GM23338 (cell line): ENCODE measurements around the gene ABO. TPM values are rescaled to one million over a fixed set of nuclear protein-coding genes. Genes with fewer than 3 reads are reported as not detected.
"Not testable (repeated sequence)": the region's sequence is repeated elsewhere in the genome, so short reads cannot be mapped to it uniquely, and the experiment has no call there.

Source experiments
- ATAC-seq: fragments of 200-7000 bp; cut with Tn5 transposase; 3 replicates; pipeline ENCODE4 v1.9.1; 2020
- DNase-seq: peaks from one replicate; pipeline ENCODE4 v3.0.0-alpha.2; 2015; ENCODE audit warnings: low spot score
- H2AFZ ChIP-seq: fragments of 200-600 bp; sonication (generic); 2 replicates; pipeline ENCODE4 v1.8.0; 2016; ENCODE audit warnings: antibody characterized with exemption, mild to moderate bottlenecking, moderate library complexity
- H3F3A ChIP-seq: fragments of 200-600 bp; sonication (generic); replicated peaks from 2 replicates; pipeline ENCODE4 v1.8.0; 2017; ENCODE audit warnings: antibody characterized with exemption, mixed run types, low read depth
- H3K27ac ChIP-seq: fragments of 200-600 bp; sonication (generic); 2 replicates; pipeline ENCODE4 v1.6.1; 2016; ENCODE audit warnings: low read depth
- H3K27me3 ChIP-seq: fragments of 200-600 bp; sonication (generic); 2 replicates; pipeline ENCODE4 v1.8.0; 2016; ENCODE audit warnings: mild to moderate bottlenecking, mixed run types, moderate library complexity; ENCODE audit not compliant: insufficient read depth
- H3K36me3 ChIP-seq: fragments of 200-600 bp; sonication (generic); 2 replicates; pipeline ENCODE4 v1.8.0; 2016; ENCODE audit warnings: mild to moderate bottlenecking; ENCODE audit not compliant: insufficient read depth
- H3K4me1 ChIP-seq: fragments of 200-600 bp; sonication (generic); 2 replicates; pipeline ENCODE4 v1.8.0; 2016; ENCODE audit warnings: mild to moderate bottlenecking, moderate library complexity; ENCODE audit not compliant: insufficient read depth
- H3K4me2 ChIP-seq: fragments of 200-600 bp; sonication (generic); 2 replicates; pipeline ENCODE4 v1.7.1; 2017; ENCODE audit warnings: mixed run types
- H3K4me3 ChIP-seq: fragments of 200-600 bp; sonication (generic); 2 replicates; pipeline ENCODE4 v1.6.1; 2016; ENCODE audit warnings: mixed run types
- H3K79me2 ChIP-seq: fragments of 200-600 bp; sonication (generic); replicated peaks from 2 replicates; pipeline ENCODE4 v1.8.0; 2017; ENCODE audit warnings: mild to moderate bottlenecking; ENCODE audit not compliant: insufficient read depth
- H3K9me2 ChIP-seq: fragments of 200-600 bp; sonication (generic); 2 replicates; pipeline ENCODE4 v1.8.0; 2017; ENCODE audit not compliant: insufficient read depth
- H4K20me1 ChIP-seq: fragments of 200-600 bp; sonication (generic); replicated peaks from 2 replicates; pipeline ENCODE4 v1.8.0; 2017; ENCODE audit warnings: mild to moderate bottlenecking; ENCODE audit not compliant: insufficient read depth
- H3K27ac Mint-ChIP-seq: 2 replicates; pipeline ENCODE4 v1.8.0; 2020; ENCODE audit warnings: inconsistent platforms, mild to moderate bottlenecking, moderate library complexity, mixed read lengths
- H3K27me3 Mint-ChIP-seq: 3 replicates; pipeline ENCODE4 v1.8.0; 2022; ENCODE audit warnings: low read depth, mild to moderate bottlenecking, moderate library complexity, mixed read lengths, inconsistent platforms; ENCODE audit not compliant: insufficient read depth, poor library complexity
- H3K36me3 Mint-ChIP-seq: 3 replicates; pipeline ENCODE4 v1.8.0; 2021; ENCODE audit warnings: low read depth, mild to moderate bottlenecking, inconsistent platforms, moderate library complexity, mixed read lengths
- H3K4me1 Mint-ChIP-seq: 3 replicates; pipeline ENCODE4 v1.8.0; 2020; ENCODE audit warnings: mild to moderate bottlenecking, inconsistent platforms, mixed read lengths
- H3K4me3 Mint-ChIP-seq: 3 replicates; pipeline ENCODE4 v1.8.0; 2021; ENCODE audit warnings: moderate library complexity, mild to moderate bottlenecking, inconsistent platforms, mixed read lengths
- H3K9me3 Mint-ChIP-seq: 3 replicates; pipeline ENCODE4 v1.8.0; 2020; ENCODE audit warnings: moderate library complexity, mild to moderate bottlenecking, inconsistent platforms, mixed read lengths
- CTCF ChIP-seq, 2 experiments: fragments of 200-600 bp in 1 of 2; sonication (generic) in 1 of 2; conservative IDR thresholded peaks; 2 replicates each; pipeline versions ENCODE4 v1.5.1 to v1.6.1; 2016 to 2017; ENCODE audit warnings: antibody characterized with exemption in 2 of 2, low read depth in 2 of 2, mild to moderate bottlenecking in 2 of 2, moderate library complexity in 1 of 2
- ETS1 ChIP-seq: IDR thresholded peaks from 2 replicates; pipeline ENCODE4 v1.6.1; 2016; ENCODE audit warnings: antibody characterized with exemption
- STAT1 ChIP-seq: IDR thresholded peaks from one replicate; pipeline ENCODE4 v1.6.1; 2016; ENCODE audit warnings: antibody characterized with exemption; ENCODE audit not compliant: unreplicated experiment
- polyA plus RNA-seq: library from polyadenylated mRNA; unstranded; fragments of >200 nt; fragmentation: Nextera tagmentation; extraction: Ambion mirVana; gene quantifications from 2 replicates; pipeline ENCODE4 v1.2.1, GENCODE V29; 2016
- small RNA-seq: library from RNA; depleted of rRNA; stranded (forward); fragments of <200 nt; gene quantifications from one replicate; pipeline ENCODE3, GENCODE V24; 2014; ENCODE audit warnings: low replicate concordance
- total RNA-seq: library from RNA; depleted of rRNA; stranded (reverse); fragments of >200 nt; shearing (Covaris generic); gene quantifications from 2 replicates; pipeline ENCODE4 v1.2.3, GENCODE V29; 2014; rRNA removed

ABO gene
- total and polyA plus RNA-seq, 2 experiments from 2014 or later, result 0.28 to 0.34 TPM

- no peak for TF ChIP-seq CTCF (conservative IDR thresholded peaks at IDR 0.05; ENCODE audit: low read depth in 2 of 2)
- no peak for TF ChIP-seq STAT1
- no peak for TF ChIP-seq ETS1
Measured at GRCh38 chr9:133205996-133206931, 68.7 kb downstream of the ABO start (continued).

- H2AFZ ChIP-seq, H3K36me3 ChIP-seq, H3K4me2 ChIP-seq, H3K27ac ChIP-seq, H3K27ac Mint-ChIP-seq, H3K79me2 ChIP-seq, H3K9me3 Mint-ChIP-seq, DNase-seq, H3K4me1 Mint-ChIP-seq, ATAC-seq, H4K20me1 ChIP-seq, H3K4me3 Mint-ChIP-seq, H3F3A ChIP-seq, H3K4me3 ChIP-seq, H3K36me3 Mint-ChIP-seq, H3K9me2 ChIP-seq, H3K4me1 ChIP-seq: not testable (repeated sequence)
- peaks cover 24% of the 10 kb centered on the region; the same call in 1 of the 2 replicates for H3K27me3 ChIP-seq
- peaks cover 32% of the 10 kb centered on the region for H3K27me3 Mint-ChIP-seq
Measured at GRCh38 chr9:133205481-133205887, 69.5 kb downstream of the ABO start.

Small RNA genes within 50 kb of the gene (small RNA-seq; reads per million reads assigned to genes)
- gene RF00019, result not detected

Other genes starting within 250 kb of the ABO start
- 78.8 and 81.1 TPM in 2 replicates for gene GTF3C5, start 244.2 kb downstream of the ABO start, total RNA-seq
- 41.2 and 46.0 TPM in 2 replicates for gene GTF3C5, start 244.2 kb downstream of the ABO start, polyA plus RNA-seq
- gene CEL, start 213.2 kb downstream of the ABO start, total RNA-seq, result 1.0 and 2.3 TPM in 2 replicates
- gene CEL, start 213.2 kb downstream of the ABO start, polyA plus RNA-seq, result 0.26 and 0.27 TPM in 2 replicates
- 15.5 and 20.3 TPM in 2 replicates for gene RALGDS, start 154.0 kb downstream of the ABO start, total RNA-seq
- 6.1 and 8.6 TPM in 2 replicates for gene RALGDS, start 154.0 kb downstream of the ABO start, polyA plus RNA-seq
- 15.7 and 22.4 TPM in 2 replicates for gene GBGT1, start 111.3 kb downstream of the ABO start, total RNA-seq
- 3.7 and 4.9 TPM in 2 replicates for gene GBGT1, start 111.3 kb downstream of the ABO start, polyA plus RNA-seq
- gene OBP2B, start 66.0 kb downstream of the ABO start, total RNA-seq, result not detected in 2 replicates
- not detected in 2 replicates for gene OBP2B, start 66.0 kb downstream of the ABO start, polyA plus RNA-seq
- 27.1 and 27.6 TPM in 2 replicates for gene SURF6, start 61.0 kb upstream of the ABO start, total RNA-seq
- 15.4 and 17.6 TPM in 2 replicates for gene SURF6, start 61.0 kb upstream of the ABO start, polyA plus RNA-seq
- gene MED22, start 72.9 kb upstream of the ABO start, total RNA-seq, result 79.2 and 85.7 TPM in 2 replicates
- gene MED22, start 72.9 kb upstream of the ABO start, polyA plus RNA-seq, result 20.4 and 20.9 TPM in 2 replicates
- 2,020 and 2,188 TPM in 2 replicates for gene RPL7A, start 73.0 kb upstream of the ABO start, total RNA-seq
- 1,644 and 1,788 TPM in 2 replicates for gene RPL7A, start 73.0 kb upstream of the ABO start, polyA plus RNA-seq
- gene SURF1, start 81.3 kb upstream of the ABO start, total RNA-seq, result 21.6 and 39.1 TPM in 2 replicates
- gene SURF1, start 81.3 kb upstream of the ABO start, polyA plus RNA-seq, result 51.5 and 52.6 TPM in 2 replicates
- gene SURF2, start 81.3 kb upstream of the ABO start, total RNA-seq, result 32.4 and 39.9 TPM in 2 replicates
- gene SURF2, start 81.3 kb upstream of the ABO start, polyA plus RNA-seq, result 100 and 104 TPM in 2 replicates
- 242 and 261 TPM in 2 replicates for gene SURF4, start 100.9 kb upstream of the ABO start, total RNA-seq
- gene SURF4, start 100.9 kb upstream of the ABO start, polyA plus RNA-seq, result 66.3 and 67.7 TPM in 2 replicates
- gene STKLD1, start 101.2 kb upstream of the ABO start, total RNA-seq, result not detected in 2 replicates
- gene STKLD1, start 101.2 kb upstream of the ABO start, polyA plus RNA-seq, result 0.57 TPM in 1 of 2 replicates, not detected in the other
- 34.3 and 36.3 TPM in 2 replicates for gene REXO4, start 142.8 kb upstream of the ABO start, total RNA-seq
- gene REXO4, start 142.8 kb upstream of the ABO start, polyA plus RNA-seq, result 31.1 and 38.1 TPM in 2 replicates
- gene ADAMTS13, start 147.2 kb upstream of the ABO start, total RNA-seq, result 3.1 and 6.0 TPM in 2 replicates
- 4.4 and 6.0 TPM in 2 replicates for gene ADAMTS13, start 147.2 kb upstream of the ABO start, polyA plus RNA-seq
- gene CACFD1, start 184.8 kb upstream of the ABO start, total RNA-seq, result 12.0 and 18.2 TPM in 2 replicates
- gene CACFD1, start 184.8 kb upstream of the ABO start, polyA plus RNA-seq, result 4.5 and 5.8 TPM in 2 replicates
- gene SLC2A6, start 203.9 kb upstream of the ABO start, total RNA-seq, result 30.9 and 39.3 TPM in 2 replicates
- 17.5 and 17.6 TPM in 2 replicates for gene SLC2A6, start 203.9 kb upstream of the ABO start, polyA plus RNA-seq
- not detected in 2 replicates for gene MYMK, start 249.8 kb upstream of the ABO start, total RNA-seq
- gene MYMK, start 249.8 kb upstream of the ABO start, polyA plus RNA-seq, result 0.54 TPM in 1 of 2 replicates, not detected in the other